Measurements from ENCODE around the gene APC.

Gene APC

DNA sequence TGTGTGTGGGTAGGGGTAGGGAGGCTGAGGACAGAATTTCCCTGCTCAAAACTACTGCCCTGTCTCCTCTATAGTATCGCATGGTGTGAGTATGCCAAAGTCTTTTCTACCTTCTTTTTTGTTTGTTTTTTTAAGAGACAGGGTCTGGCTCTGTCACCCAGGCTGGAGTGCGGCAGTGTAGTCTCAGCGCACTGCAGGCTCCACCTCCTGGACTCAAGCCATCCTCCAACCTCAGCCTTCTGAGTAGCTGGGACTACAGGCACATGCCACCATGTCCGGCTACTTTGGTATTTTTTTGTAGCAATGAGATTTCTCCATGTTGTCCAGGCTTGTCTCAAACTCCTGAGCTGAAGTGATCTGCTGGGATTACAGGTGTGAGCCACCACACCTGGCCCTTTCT lies 125.9 kb downstream of the APC start:
- TF ChIP-seq, protein P1, sequence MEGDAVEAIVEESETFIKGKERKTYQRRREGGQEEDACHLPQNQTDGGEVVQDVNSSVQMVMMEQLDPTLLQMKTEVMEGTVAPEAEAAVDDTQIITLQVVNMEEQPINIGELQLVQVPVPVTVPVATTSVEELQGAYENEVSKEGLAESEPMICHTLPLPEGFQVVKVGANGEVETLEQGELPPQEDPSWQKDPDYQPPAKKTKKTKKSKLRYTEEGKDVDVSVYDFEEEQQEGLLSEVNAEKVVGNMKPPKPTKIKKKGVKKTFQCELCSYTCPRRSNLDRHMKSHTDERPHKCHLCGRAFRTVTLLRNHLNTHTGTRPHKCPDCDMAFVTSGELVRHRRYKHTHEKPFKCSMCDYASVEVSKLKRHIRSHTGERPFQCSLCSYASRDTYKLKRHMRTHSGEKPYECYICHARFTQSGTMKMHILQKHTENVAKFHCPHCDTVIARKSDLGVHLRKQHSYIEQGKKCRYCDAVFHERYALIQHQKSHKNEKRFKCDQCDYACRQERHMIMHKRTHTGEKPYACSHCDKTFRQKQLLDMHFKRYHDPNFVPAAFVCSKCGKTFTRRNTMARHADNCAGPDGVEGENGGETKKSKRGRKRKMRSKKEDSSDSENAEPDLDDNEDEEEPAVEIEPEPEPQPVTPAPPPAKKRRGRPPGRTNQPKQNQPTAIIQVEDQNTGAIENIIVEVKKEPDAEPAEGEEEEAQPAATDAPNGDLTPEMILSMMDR (IDR thresholded peaks at IDR 0.05; ENCODE audit: low read depth, low read length): no peak
- Histone ChIP-seq H3K4me3 (ENCODE audit: low read depth, low read length) (no peak overlapping the region; the same call in 1 of the 2 replicates), H3K9me3 (no peaks in the 10 kb centered on the region), H3K36me3 (peaks cover 40% of the 10 kb centered on the region), H3K4me1 (no peaks in the 10 kb centered on the region; the same call in 1 of the 2 replicates), H3K27me3 (no peaks in the 10 kb centered on the region)
- peak; percentile 20 for DNase-seq

GRCh38 chr5:112865128-112865527 lies 127.4 kb downstream of the APC start:
- TF ChIP-seq, protein P1 (IDR thresholded peaks at IDR 0.05; ENCODE audit: low read depth, low read length): no peak
- DNase-seq: no peak
- Histone ChIP-seq H3K9me3 (no peaks in the 10 kb centered on the region), H3K4me1 (no peaks in the 10 kb centered on the region; the same call in 1 of the 2 replicates), H3K27me3 (no peaks in the 10 kb centered on the region), H3K4me3 (ENCODE audit: low read depth, low read length) (no peak overlapping the region), H3K36me3 (peaks cover 56% of the 10 kb centered on the region)

DNA sequence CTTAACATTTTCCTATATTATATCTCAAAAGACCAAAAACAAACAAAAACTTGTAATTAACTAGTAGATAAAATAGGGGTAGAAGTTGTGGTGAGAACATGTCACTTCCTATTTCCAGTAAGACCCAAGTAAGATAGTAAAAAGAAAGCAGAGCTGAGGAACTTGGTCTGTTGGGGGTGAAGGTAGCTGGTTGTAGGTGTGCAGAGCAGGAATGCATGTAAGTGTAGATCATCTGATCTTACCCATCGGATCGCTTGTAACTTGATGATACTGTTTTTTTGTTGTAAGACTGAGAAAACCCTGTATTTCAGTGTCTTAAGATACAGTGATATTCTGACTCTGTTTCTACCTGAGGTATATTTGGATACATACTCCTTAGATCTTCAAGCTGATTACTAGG lies 129.1 kb downstream of the APC start:
- no peaks in the 10 kb centered on the region for H3K9me3 ChIP-seq
- peaks cover 64% of the 10 kb centered on the region for H3K36me3 ChIP-seq
- H3K4me3 ChIP-seq (ENCODE audit: low read depth, low read length): no peak overlapping the region
- no peaks in the 10 kb centered on the region; the same call in 1 of the 2 replicates for H3K4me1 ChIP-seq
- no peak for DNase-seq
- TF ChIP-seq, protein P1 (IDR thresholded peaks at IDR 0.05; ENCODE audit: low read depth, low read length): no peak
- no peaks in the 10 kb centered on the region for H3K27me3 ChIP-seq

DNA sequence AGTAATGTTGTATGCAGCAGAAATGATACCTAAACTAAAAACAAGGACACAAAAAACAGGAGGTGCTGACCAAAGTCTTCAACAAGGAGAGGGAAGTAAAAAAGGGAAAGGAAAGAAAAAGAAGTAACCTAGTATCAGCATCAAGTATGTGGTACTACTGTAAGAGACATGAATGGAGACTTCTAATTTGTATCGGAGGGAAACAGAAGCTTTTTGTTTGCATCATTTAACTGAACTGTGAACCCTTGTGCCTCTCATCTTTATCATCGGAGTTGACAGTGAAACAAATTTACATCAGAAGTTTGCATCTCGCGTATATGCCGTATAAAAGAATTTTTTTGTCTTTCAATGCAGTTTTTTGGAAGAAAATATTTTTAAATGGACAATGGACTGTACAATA lies 129.7 kb downstream of the APC start:
- Histone ChIP-seq H3K4me3 (ENCODE audit: low read depth, low read length) (no peak overlapping the region), H3K36me3 (peaks cover 64% of the 10 kb centered on the region), H3K9me3 (no peaks in the 10 kb centered on the region), H3K4me1 (no peaks in the 10 kb centered on the region; the same call in 1 of the 2 replicates), H3K27me3 (no peaks in the 10 kb centered on the region)
- TF ChIP-seq, protein P1 (IDR thresholded peaks at IDR 0.05; ENCODE audit: low read depth, low read length): no peak
- DNase-seq: no peak

- no peaks in the 10 kb centered on the region for H3K4me1 ChIP-seq
- TF ChIP-seq, protein P1 (IDR thresholded peaks at IDR 0.05; ENCODE audit: low read depth, low read length): no peak
- H3K36me3 ChIP-seq: peaks cover 47% of the 10 kb centered on the region
- no peaks in the 10 kb centered on the region for H3K27me3 ChIP-seq
- H3K9me3 ChIP-seq: no peaks in the 10 kb centered on the region
- H3K4me3 ChIP-seq (ENCODE audit: low read depth, low read length): no peak overlapping the region
- no peak for DNase-seq
Measured at GRCh38 chr5:112869948-112870347, 132.3 kb downstream of the APC start.

DNA sequence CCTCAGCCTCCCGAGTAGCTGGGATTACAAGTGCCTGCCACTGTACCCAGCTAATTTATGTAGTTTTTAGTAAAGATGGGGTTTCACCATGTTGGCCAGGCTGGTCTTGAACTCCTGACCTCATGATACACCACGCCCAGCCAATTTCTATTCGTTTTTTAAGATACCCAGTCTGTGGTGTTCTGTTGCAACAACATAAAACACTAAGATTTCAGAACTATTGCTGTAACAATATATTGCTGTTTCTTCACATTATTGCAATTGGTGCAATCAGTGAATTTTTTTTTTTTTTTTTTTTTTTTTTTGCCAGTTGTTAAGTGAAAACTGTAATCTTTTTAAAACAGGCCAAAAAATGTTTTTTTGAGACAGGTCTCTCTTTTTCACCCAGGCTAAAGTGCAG lies 133.3 kb downstream of the APC start:
- no peak for DNase-seq
- Histone ChIP-seq H3K27me3 (no peaks in the 10 kb centered on the region), H3K4me3 (ENCODE audit: low read depth, low read length) (no peak overlapping the region), H3K9me3 (no peaks in the 10 kb centered on the region), H3K4me1 (no peaks in the 10 kb centered on the region), H3K36me3 (peaks cover 48% of the 10 kb centered on the region)
- TF ChIP-seq, protein P1 (IDR thresholded peaks at IDR 0.05; ENCODE audit: low read depth, low read length): no peak
